Left colon (tissue), 2 donors: ENCODE measurements around the gene AACS. TPM values are rescaled to one million over a fixed set of nuclear protein-coding genes. Genes with fewer than 3 reads are reported as not detected.

Experiments used
- ATAC-seq: fragments of 200-7000 bp; cut with Tn5 transposase; one replicate; pipeline ENCODE4 v1.9.1; 2020; ENCODE audit warnings: mild to moderate bottlenecking, moderate library complexity
- DNase-seq, 2 donors: peaks; one replicate each; pipeline ENCODE4 v3.0.0-alpha.2; 2020
- intact Hi-C, 2 donors: fragments of 100-400 bp; cut with DNase I in 1 of 2; cut with micrococcal nuclease in 1 of 2; formaldehyde crosslinking; loops; one replicate each; pipeline versions ENCODE4 v1.11.2 to v1.14.0; 2022; cut with DNase I, micrococcal nuclease
- total RNA-seq, 2 donors: library from RNA; stranded (reverse); fragmentation: NEBNext Ultra II Directional; extraction: Animal tissue kit (Norgen Biotek cat#: 25700); gene quantifications; one replicate each; pipeline ENCODE4 v1.2.1, GENCODE V29; 2021
- donor health status: DM: no; HTN: no; CAD: no.
- donor health status: DM: yes; HTN: yes; CAD: no.

Gene AACS
- total RNA-seq, 2 donors from 2014 or later, result 43.8 to 69.0 TPM

GRCh38 chr12:125189502-125189901 lies 124.3 kb downstream of the AACS start:
- no peak for DNase-seq
- no peak for ATAC-seq
- intact Hi-C loops, result no loop called here

- no peak for ATAC-seq
- intact Hi-C loops, result no loop called here
- no peak for DNase-seq
Measured at GRCh38 chr12:125191361-125192087, 126.3 kb downstream of the AACS start.

GRCh38 chr12:125192690-125193221 lies 127.5 kb downstream of the AACS start:
- intact Hi-C loops, result no loop called here
- DNase-seq (no peak), ATAC-seq (no peak)

Other genes starting within 250 kb of the AACS start
- gene SCARB1, start 201.6 kb upstream of the AACS start, total RNA-seq, result 10 to 100 TPM; 39.1 to 66.1 TPM
- 1,000 to 10,000 TPM; 1,187 to 1,359 TPM for gene UBC, start 150.8 kb upstream of the AACS start, total RNA-seq
- 10 to 100 TPM; 13.9 to 18.0 TPM for gene DHX37, start 76.3 kb upstream of the AACS start, total RNA-seq
- gene BRI3BP, start 71.8 kb upstream of the AACS start, total RNA-seq, result 10 to 100 TPM; 42.1 to 49.1 TPM
- gene TMEM132B, start 121.0 kb downstream of the AACS start, total RNA-seq, result 1 to 10 TPM; 1.0 to 2.0 TPM